ENCODE measurements around the gene ALDH1B1.

GRCh38 chr9:38371495-38371894 is 21.0 kb upstream of the ALDH1B1 start:
- TF ChIP-seq CTCF (IDR thresholded peaks at IDR 0.05; ENCODE audit: borderline replicate concordance, extremely low read depth, low read length, poor library complexity, severe bottlenecking) (peak; percentile 57), EZH2 (IDR thresholded peaks at IDR 0.05; ENCODE audit: borderline replicate concordance, low read depth, low read length, severe bottlenecking) (no peak)

All from DND-41 (cell line).